ENCODE data around the gene TTC33.
"Not testable (repeated sequence)": the region's sequence is repeated elsewhere in the genome, so short reads cannot be mapped to it uniquely, and the experiment has no call there.

Gene TTC33

DNA sequence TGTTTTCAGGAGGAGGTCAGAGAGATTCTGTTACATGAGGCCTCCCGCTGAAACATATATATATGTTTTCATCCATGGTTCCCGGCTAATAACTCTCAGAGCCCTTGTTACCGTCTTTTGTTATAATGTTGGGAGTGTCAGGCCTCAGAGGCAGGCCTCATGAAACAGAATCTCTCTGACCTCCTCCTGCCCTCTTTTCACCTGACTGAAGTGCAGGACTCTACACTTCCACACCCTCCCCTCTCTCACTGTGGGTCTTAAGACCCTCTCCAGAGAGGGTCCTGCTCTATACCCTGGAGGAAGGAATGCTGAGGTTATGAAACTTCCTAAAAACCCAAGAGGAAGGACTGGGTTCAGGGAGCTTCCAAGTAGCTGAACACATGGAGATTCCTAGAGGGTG lies 104.6 kb downstream of the TTC33 start:
- no peak for DNase-seq

DNA sequence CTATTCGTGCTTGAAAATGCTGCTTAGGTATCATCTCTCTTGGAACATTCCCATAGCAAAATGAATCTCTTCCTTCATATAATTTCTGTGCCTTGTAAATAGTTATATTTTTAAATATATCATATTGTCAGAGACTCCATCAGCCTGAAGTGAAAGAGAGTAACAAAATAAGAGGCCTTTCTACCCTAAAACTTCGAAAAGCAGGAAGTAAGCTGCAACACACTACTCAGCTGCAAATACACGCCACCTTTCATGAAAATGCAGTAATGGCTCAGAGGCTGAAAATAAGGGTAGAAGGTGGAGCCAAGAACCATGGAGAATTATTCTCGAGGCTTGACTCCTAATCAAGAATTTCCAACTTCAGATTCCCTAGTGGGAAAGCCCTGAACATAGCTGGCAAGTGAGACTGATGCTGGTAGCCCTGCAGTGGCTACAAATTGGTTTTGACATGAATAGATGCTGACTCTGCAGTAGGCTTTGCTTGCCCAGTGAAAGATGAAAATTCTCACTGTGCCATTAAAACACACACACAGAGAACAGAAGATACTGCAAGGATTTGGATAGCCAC lies 106.2 kb downstream of the TTC33 start:
- DNase-seq, result no peak

DNA sequence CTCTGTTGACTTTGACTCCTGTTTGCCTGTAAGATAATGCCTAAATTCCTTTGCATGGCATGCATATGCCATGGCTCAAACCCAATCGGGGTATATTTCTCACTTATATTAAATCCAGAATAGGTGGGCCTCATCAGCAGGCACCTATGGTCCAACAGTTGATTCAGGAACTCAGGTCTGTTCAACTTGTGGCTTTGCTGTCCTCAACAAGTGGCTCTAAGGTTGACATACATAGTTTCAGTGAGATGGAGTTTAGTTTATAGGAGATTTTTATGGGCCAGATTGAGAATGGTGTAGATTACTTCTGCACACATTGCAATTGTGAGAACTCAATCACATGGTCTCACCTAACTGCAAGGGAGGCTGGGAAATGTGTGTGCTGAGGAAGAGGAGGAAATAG lies 107.6 kb downstream of the TTC33 start:
- DNase-seq, result no peak

DNA sequence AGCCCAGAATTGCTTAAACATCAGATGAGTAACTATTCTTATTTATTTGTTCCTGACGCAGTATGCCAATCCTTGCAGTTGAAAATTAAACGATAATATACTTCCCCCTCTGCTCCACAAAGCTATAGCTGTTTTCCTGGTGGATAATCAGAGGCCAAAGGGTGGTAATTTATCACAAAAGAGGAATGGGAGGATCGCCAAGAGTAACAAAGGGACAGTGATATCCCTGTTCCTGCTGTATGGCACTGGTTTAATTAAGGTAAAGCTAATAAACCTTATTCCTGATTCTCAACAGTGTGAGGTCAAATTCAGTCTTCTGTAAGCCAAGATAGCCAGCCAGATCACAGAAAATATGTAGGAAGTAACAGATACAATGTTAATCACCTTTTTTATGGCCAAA lies 109.5 kb downstream of the TTC33 start:
- no peak for DNase-seq

DNA sequence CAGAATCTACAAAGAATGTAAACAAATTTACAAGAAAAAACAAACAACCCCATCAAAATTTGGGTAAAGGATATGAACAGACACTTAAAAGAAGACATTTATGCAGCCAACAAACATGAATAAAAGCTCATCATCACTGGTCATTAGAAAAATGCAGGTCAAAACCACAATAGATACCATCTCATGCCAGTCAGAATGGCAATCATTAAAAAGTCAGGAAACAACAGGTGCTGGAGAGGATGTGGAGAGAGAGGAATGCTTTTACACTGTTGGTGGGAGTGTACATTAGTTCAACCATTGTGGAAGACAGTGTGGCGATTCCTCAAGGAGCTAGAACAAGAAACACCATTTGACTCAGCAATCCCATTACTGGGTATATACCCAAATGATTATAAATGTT lies 116.2 kb downstream of the TTC33 start:
- not testable (repeated sequence) for DNase-seq

DNA sequence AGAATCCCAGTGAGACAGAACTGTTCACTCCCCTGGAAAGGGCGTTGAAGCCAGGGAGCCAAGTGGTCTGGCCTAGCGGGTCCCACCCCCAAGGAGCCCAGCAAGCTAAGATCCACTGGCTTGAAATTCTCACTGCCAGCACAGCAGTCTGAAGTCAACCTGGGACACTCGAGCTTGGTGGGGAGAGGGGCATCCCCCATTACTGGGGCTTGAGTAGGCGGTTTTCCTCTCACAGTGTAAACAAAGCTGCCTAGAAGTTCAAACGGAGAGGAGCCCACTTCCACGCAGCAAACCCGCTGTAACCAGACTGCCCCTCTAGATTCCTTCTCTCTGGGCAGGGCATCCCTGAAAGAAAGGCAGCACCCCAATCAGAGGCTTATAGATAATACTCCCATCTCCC lies 121.2 kb downstream of the TTC33 start:
- DNase-seq, result no peak

DNA sequence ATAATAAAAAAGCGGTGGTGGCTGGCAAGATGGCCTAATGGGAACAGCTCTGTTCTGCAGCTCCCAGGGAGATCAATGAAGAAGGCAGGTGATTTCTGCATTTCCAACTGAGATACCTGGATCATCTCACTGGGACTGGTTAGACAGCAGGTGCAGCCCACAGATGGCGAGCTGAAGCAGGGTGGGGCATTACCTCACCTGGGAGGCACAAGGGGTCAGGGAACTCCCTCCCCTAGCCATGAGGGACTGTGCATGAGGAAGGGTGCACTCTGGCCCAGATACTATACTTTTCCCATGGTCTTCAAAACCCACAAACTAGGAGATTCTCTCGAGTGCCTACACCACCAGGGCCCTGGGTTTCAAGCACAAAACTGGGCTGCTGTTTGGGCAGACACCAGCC lies 121.6 kb downstream of the TTC33 start:
- no peak for DNase-seq

DNA sequence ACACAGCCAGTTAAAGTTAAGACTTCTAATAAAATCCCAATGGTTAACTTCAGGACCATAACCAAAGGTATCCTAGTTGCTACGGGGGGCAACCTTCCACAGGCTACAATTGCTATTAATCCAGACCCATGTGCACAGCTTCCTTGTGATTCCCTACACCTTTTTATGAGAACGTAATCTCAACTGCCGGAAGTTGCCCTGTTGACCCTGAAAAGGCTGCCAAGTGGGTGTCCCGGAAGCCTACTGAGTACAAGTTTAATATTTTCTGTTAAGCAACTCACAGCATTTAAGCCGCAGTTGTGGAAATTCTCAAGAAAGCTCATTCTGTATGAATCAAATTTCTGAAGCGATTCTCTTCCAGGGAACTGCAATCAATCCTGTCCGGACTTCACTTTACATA lies 124.5 kb downstream of the TTC33 start:
- DNase-seq, result no peak

DNA sequence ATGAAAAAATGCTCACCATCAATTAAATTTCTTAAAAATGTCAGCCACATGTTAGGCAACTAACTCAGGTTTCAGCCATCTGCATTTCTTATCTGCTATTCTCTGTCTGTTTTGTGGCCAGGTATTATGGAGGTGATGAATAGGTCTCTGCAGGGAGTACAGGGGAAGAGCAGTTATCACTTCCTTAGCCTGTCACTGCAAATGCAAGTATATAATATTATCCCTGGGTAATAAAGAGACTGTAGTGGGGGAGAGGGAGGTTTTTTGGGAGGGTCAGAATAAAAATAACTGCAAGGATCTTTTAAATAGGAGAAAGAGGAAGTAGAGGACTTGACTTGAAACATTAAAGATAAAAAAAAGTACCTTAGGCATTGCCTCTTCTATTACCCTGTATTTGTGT lies 125.6 kb downstream of the TTC33 start:
- DNase-seq, result no peak

DNA sequence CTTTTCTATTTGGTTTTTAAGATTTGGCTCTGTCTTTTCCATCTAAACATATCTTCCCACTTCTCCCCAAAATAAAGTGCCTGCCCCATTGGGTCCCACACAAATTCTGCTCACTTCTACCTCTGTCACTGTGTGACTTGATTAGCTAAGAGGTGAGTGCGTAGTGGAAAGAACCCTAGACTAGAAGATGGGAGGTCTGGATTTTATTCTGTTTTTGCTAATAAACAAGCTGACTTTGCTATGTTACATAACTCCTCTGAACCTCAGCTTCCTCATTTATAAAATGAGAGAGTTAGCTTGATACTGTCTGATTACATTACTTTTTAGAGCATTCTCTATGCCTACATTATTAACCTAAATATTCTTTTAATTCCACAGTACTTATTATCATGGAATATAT lies 127.4 kb downstream of the TTC33 start:
- no peak for DNase-seq

DNA sequence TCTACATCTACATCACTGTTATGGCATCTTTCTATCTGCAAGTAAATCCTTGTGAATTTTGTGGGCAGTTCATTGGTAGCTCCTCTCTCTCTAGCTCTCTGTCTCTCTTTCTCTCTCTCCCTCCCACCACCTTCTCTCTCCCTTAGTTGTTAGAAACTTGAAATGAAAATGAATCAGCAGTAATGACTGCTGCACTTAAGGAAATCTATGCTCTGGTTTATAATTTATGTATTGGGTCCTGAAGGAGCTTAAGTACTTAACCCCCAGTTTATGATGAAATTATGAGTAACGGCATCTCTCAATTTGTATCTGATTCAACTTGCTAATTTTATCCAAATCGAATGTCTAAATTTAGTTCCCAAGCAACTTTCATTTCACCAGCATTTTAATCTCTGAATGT lies 128.1 kb downstream of the TTC33 start:
- DNase-seq, result no peak

DNA sequence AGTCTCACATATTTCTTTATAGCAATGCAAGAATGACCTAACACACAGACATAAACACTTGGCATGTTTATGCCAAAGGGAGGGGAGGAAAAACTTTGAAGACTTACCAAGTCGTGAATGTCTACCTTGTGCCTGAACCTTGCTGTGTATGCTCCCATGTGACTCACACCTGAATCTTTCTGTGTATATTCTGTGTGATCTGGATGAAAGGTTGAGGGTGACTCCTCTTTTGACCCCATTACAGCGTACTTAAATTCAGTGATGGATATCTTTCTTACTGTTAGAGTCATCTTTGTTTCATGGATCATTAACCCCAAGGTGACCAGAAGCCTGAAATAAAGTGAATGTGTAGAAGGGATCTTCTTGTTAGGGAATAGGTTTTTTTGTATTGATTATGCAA lies 129.0 kb downstream of the TTC33 start:
- no peak for DNase-seq

DNA sequence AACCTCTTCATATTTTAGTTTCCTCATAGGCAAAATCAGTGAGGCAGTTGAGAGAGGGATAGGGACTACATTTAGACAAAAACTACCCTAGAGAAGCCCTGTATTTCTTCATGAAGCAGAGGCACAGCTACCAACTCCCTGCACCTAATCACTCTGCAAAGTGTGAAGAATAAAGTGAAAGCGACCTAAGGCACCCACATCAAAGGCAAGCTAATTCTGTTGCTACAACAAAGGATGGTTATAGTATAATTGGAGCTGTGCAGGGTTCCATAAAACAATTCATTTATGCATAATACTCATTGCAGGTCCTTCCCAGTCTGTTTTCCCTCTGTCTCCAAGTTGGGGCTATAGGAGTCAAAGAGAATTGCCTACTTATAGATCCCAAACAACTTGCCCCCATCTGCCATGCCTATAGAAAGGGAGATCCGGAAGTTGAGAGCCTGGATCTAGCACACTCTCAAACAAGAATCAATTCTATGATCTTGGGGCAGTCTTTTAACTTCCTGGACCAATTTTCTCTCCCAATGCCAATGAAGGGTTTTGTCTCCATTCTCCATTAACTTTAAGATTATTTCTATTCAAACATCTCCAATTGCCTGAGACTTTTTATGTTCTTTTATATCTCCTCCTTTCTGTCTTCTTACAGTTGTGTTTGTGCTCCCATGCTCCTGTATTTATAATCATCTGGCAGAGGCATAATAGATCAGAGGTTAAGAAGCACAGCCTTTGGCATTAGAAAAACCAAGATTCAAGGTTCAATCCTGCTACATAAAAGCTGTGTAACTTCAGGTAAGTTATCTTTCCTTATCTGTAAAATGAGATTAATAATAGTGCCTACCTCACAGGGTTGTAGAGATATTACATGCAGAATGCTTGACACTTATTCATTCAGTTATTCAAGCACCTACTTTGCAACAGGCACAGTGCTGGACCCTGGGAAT lies 132.0 kb downstream of the TTC33 start:
- peak; percentile 26 for DNase-seq

DNA sequence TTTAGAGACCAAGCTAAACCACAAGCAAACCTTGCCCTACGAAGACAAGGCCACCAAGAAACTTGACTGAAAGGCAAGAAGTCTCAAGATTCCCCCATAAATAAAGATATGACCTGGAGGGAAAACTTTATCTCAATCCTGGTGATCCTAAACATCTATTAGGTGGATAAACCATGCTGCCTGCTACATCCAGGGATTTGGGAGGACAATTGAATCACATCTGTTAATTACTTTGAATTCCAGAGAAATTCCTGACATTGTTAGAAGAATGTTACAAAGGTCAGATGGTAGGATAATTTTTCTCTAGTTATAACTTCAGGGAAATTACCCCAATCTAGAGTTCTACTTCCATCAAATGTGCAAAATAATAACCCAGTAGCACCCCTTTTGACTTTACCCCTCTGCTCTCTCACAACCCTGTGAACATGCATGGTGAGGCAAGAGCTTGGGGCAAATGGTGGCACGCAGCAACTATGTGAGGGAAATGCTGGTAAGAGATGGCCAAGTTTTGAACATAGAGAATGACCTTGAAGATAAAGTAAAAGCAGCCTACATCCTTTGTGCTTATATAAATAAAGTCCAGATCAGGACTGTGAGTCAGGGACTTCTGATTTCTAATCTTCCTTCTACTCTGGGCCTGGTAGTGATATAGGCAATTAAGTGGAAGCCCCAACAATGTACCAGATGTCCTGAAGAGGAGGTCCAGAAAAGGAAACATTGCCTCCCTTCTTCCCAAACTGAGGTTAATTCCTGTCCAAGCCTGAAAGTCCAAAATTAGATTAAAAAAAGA lies 133.1 kb downstream of the TTC33 start:
- DNase-seq, result no peak

DNA sequence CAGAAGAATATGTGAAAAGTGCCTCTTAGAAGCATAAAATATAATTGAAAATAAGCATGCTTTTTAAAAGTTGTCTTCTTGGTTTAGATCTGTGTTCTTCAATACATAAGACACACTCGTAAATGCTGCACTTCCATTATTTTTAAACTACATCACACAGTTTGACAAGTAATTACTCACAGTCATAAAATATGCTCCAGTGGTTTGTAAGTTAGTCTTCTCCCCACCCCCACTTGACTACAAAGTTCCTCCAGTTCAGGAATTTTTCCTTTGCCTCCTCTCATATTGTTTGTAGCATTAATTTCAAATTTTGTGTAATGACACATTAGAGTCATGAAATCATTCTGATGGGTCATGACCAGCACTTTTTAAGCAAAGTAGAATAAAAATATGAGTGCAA lies 136.3 kb downstream of the TTC33 start:
- DNase-seq, result no peak

DNA sequence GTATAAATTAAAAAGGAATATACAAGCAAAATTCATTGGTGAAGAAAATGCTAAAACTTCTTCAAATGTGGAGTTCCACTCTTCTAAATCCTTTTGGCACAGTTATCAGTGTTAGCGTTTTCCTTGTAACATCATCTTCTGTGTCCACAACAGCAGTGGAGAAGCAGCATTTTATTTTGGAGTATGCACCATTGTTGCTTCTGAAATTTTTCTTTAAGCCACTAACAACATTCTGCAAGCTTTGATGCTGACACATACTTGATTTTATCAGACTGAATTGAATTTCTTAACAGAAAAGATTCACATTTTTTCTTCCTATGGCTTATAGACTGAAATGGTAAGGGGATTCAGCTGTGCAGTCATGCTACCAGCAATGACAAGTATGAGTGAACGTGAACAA lies 136.8 kb downstream of the TTC33 start:
- DNase-seq, result no peak

DNA sequence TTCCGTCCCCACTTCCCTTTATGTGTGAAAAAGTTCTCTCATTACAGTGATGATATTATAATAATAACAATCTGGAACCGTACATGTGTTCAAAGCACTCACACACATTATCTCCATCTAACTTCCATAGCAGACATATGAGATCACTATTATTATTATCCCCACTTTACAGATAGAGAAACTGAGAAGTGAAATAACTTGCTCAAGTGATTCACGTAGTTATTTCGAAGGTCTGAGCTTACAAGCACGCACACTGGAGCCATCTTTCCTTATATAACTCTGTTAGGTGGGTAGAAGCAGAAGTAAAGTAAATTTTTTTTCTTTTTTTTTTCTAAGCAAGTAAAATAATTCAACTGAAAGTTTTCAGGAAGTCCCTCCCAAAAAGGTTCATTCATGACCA lies 139.0 kb downstream of the TTC33 start:
- no peak for DNase-seq

DNA sequence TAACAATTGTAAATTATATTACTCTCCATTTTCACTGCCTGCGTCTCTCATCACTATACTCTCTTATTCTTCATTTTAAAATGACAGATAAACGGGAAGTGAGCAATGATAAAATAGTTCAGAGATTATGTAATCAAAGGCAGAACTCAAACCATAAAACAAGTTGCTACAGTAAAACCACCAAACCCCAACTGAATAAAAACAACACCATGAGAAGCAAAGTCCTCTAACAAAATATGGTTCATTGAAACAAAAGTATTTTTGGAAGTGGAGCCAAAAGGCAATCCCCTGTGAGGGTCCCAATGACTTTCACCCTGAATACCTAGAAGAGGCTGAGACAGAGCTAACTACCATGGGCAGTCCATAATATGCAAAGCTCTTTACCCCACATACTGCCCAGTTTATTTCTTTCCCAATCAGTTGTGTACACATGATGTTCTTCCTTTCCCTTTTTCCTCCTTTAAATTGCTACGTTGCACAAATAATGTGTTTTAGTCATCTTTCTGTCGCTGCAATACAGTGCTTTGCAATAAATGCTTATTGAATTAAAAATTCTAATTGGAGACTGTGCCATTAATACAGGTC lies 140.1 kb downstream of the TTC33 start:
- peak; percentile 35 for DNase-seq

DNA sequence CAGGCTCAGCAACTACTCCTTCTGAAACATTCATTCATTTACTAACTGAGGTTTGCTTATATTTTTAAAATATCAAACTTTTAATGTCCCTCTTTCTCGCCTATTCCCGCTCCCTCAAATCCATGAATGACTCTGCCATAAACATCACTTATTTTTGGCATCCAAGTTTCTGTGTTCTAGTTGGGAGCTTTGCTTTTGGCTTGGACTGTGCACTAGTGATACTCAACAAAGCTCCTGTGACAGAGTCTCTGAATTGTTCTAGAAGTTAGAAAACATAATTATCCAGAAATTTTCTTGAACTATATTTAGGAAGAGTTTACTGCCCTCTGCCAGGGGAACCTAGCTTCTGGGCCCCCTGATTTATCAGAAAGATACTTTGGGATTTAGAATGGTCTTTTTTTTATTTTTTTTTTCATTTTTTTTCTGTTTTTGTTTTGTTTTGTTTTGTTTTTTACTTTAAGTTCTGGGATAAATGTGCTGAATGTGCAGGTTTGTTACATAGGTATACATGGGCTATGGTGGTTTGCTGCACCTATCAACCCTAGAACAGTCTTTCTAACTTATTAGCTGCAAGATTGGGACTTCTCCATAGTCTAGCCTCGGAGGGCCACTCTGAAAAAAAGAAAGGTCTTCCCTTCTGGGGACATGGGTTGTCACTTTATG lies 140.7 kb downstream of the TTC33 start:
- DNase-seq, result no peak

DNA sequence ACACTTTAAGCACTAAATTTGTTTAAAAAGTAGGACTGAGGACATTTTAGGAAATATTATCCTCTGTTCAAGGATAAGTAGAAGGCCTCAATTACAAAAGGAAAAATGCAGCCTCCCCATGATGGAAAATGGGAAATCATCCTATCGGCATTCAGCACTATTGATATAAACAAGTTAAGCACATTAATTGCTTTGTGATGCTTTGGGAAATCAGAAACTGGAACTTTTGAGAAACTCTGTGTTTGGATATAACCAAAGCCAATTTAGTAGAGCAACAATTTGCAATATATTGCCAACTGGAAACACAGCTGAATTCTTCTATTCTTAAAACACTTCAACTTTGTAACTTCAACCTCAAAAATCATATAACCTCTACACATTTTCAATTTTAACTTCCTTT lies 141.3 kb downstream of the TTC33 start:
- no peak for DNase-seq

DNA sequence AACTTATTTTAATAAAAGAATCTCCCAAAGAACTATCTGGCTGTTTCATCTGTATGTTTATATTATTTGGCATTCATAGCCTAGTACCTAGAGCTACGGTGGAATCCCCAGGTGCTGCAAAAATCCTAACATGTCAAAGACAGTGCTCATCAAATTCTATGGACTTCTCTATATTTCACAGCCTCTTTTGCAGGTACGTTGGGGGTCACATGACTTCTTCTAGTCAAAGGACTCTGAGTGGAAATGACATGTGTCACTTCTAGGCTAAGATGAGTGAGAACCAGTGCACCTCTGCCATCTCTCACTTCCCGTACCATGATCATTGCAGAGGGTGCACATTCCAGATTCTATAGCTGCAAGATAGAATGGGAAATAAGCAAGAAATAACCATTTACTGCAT lies 148.6 kb downstream of the TTC33 start:
- no peak for DNase-seq

DNA sequence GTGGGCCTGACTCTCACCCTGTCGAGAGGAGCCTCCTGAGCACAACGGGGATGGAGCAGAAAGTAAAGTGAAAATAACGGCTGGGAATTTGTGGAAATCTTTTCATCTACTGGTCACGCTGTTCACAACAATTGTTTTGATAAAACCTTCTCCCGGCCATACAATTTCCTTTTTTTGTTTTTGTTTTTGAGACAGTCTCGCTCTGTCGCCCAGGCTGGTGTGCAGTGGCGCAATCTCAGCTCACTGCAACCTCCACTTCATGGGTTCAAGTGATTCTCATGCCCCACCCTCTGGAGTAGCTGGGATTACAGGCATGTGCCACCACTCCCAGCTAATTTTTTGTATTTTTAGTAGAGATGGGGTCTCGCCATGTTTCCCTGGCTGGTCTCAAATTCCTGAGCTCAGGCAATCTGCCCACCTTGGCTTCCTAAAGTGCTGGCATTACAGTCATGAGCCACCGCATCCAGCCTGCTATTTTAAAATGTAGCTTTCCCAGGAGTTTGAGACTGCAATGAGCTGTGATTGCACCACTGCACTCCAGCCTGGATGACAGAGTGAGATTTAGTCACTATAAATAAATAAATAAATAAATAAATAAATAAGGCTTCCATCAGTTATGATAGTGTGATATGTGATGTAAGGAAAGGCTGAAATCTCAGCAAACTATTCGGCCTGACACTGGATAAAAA lies 149.5 kb downstream of the TTC33 start:
- DNase-seq, result no peak

All from activated CD4-positive, alpha-beta T cell treated with anti-CD3 and anti-CD28 coated beads, Interleukin-10, Interleukin-2, amounts not matched to agents 100 ng/mL and 50 ng/mL, durations not matched to agents 16 hours and 8 hours (primary cell).